ENCODE data around the gene COMMD3. TPM values are rescaled to one million over a fixed set of nuclear protein-coding genes. Genes with fewer than 3 reads are reported as not detected.

COMMD3 gene
- total RNA-seq, 4 donors from 2014 or later, result 7.4 to 39.5 (median 25.8) TPM

DNA sequence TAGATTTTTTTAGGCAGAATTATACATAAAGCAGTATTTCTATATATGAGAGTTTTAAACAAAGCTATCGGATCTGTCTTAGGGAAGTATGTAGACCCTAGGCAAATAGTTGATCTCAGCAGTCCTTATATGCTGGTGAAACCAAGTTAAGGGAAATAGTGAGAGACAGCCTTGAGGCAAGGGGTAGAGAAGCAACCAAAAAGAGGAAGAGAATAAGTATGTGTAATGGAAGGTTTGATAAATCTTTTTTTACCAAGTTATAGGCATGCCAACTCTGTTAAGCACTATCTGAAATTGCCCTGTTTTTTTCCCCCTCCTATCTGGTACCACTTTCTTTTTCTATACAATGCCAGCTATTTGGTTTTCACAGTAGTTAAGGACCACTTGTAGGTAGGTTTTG, 49.0 kb downstream of the COMMD3 start:
- no peak for DNase-seq
- Histone ChIP-seq H3K4me1 (no peaks in the 10 kb centered on the region), H3K27me3 (peaks cover 0 to 3% of the 10 kb centered on the region in 2 donors), H3K4me3 (no peak overlapping the region), H3K27ac (no peak overlapping the region), H3K36me3 (no peaks in the 10 kb centered on the region), H3K9me3 (no peaks in the 10 kb centered on the region)
- intact Hi-C loops (cut with DNase I; ENCODE audit: low total_unique reads), result no loop called here
- TF ChIP-seq POLR2A (IDR thresholded peaks at IDR 0.05), result no peak
- TF ChIP-seq, protein P1, sequence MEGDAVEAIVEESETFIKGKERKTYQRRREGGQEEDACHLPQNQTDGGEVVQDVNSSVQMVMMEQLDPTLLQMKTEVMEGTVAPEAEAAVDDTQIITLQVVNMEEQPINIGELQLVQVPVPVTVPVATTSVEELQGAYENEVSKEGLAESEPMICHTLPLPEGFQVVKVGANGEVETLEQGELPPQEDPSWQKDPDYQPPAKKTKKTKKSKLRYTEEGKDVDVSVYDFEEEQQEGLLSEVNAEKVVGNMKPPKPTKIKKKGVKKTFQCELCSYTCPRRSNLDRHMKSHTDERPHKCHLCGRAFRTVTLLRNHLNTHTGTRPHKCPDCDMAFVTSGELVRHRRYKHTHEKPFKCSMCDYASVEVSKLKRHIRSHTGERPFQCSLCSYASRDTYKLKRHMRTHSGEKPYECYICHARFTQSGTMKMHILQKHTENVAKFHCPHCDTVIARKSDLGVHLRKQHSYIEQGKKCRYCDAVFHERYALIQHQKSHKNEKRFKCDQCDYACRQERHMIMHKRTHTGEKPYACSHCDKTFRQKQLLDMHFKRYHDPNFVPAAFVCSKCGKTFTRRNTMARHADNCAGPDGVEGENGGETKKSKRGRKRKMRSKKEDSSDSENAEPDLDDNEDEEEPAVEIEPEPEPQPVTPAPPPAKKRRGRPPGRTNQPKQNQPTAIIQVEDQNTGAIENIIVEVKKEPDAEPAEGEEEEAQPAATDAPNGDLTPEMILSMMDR (IDR thresholded peaks at IDR 0.05), result no peak

DNA sequence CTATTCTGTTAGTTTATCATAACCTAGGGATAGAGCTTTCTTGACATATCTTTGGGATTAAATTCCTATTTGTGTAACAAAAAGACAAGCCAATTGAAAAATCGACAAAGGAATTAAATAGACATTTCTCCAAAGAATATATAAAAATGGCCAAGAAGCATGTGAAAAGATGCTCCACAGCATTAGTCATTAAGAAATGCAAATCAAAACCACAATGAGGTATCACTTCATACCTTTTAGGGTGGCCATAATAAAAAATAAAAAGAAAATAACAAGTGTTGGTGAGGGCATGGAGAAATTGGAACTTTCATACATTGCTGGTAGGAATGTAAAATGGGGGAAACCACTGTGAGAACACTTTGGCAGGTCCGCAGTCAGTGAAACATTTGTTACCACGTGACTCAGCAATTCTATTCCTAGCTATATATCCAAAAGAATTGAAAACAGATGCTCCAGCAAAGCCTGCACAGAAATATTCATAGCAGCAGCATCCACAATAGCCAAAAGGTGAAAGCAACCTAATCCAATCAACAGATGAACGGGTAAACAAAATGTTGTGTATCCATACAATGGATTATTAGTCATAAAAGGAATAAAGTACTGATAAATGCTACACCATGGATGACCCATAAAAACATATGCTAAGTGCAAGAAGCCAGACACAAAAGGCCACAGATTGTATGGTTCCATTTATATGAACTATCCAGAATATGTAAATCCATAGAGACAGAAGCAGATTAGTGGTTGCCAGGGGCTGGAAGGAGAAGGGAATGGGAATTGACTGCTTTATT, 49.7 kb downstream of the COMMD3 start:
- Histone ChIP-seq H3K36me3 (no peaks in the 10 kb centered on the region), H3K27ac (no peak overlapping the region), H3K4me3 (no peak overlapping the region), H3K27me3 (peaks cover 0 to 3% of the 10 kb centered on the region in 2 donors), H3K4me1 (no peaks in the 10 kb centered on the region), H3K9me3 (no peaks in the 10 kb centered on the region)
- intact Hi-C loops (cut with DNase I; ENCODE audit: low total_unique reads), result no loop called here
- TF ChIP-seq, protein P1 (IDR thresholded peaks at IDR 0.05), result no peak
- TF ChIP-seq POLR2A (IDR thresholded peaks at IDR 0.05), result no peak
- no peak for DNase-seq

DNA sequence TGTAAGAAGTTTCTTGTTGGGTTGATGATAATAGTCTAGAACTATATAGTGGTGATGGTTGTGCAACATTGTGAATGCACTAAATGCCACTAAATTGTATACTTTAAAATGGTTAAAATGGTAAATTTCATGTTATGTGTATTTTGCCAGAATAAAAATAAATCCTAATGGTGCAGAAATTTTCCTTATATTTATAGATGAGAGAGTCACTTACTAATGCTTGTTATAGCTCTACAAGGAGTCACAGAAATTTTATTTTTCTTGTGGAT, 50.2 kb downstream of the COMMD3 start:
- H3K9me3 ChIP-seq, result no peaks in the 10 kb centered on the region
- no peaks in the 10 kb centered on the region for H3K36me3 ChIP-seq
- H3K27ac ChIP-seq, result no peak overlapping the region
- H3K4me3 ChIP-seq, result no peak overlapping the region
- no peaks in the 10 kb centered on the region for H3K4me1 ChIP-seq
- peaks cover 0 to 3% of the 10 kb centered on the region in 2 donors for H3K27me3 ChIP-seq
- intact Hi-C loops (cut with DNase I; ENCODE audit: low total_unique reads), result no loop called here
- TF ChIP-seq, protein P1 (IDR thresholded peaks at IDR 0.05), result no peak
- no peak for TF ChIP-seq POLR2A (IDR thresholded peaks at IDR 0.05)
- no peak for DNase-seq

DNA sequence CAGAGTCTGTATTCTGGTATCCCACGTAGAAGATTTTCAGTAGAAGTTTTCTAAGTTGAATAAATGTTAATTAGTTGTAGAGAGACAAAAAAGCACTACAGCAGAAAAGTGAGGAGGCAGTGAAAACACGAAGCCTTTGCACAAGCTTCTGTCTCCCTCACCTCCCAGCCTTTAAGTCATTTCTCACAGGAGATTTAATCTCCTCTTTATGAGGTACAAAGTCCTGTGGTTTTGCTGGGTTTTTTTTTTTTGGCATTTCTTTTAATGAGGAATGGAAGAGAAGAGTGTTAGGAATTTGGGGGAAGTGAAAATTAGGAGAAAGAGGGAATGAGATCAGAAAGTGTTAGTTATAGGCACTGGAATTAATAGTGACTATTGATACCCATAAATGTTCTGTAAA, 50.6 kb downstream of the COMMD3 start:
- TF ChIP-seq, protein P1 (IDR thresholded peaks at IDR 0.05), result no peak
- no peak overlapping the region for H3K4me3 ChIP-seq
- no peaks in the 10 kb centered on the region for H3K4me1 ChIP-seq
- no peak overlapping the region for H3K27ac ChIP-seq
- peaks cover 0 to 3% of the 10 kb centered on the region in 2 donors for H3K27me3 ChIP-seq
- H3K36me3 ChIP-seq, result no peaks in the 10 kb centered on the region
- intact Hi-C loops (cut with DNase I; ENCODE audit: low total_unique reads), result no loop called here
- no peaks in the 10 kb centered on the region for H3K9me3 ChIP-seq
- DNase-seq, result no peak

DNA sequence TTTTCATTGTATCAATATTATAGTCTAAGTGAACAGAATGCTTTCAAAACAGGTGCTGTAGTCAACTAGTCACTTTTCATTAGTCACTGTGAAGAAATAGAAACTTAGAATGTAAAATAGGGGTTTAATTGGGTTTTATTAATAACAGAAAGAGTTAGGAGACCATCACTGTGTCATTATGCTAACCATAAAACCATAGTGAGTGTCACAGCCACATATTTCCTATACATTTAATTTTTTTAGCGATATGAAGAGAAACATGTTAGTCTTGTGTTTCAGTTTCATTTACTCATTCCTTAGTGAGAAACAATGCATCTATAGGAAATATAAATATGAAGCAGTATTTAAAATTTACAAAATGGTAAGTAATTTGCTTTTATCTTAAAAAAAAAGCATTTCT, 51.3 kb downstream of the COMMD3 start:
- Histone ChIP-seq H3K27ac (no peak overlapping the region), H3K36me3 (no peaks in the 10 kb centered on the region), H3K27me3 (peaks cover 0 to 3% of the 10 kb centered on the region in 2 donors), H3K4me1 (no peaks in the 10 kb centered on the region), H3K4me3 (no peak overlapping the region), H3K9me3 (no peaks in the 10 kb centered on the region)
- no peak for DNase-seq
- intact Hi-C loops (cut with DNase I; ENCODE audit: low total_unique reads), result no loop called here
- TF ChIP-seq, protein P1 (IDR thresholded peaks at IDR 0.05), result no peak
- TF ChIP-seq POLR2A (IDR thresholded peaks at IDR 0.05), result no peak

Data from uterus (tissue), 4 donors.